HUES64 (cell line): ENCODE measurements around the gene DDIT4L.

Experiments used
- H3K27ac ChIP-seq: 2 replicates; pipeline ENCODE4 v1.7.0; 2013; ENCODE audit warnings: low read depth, low read length, inconsistent platforms
- H3K27me3 ChIP-seq: 2 replicates; pipeline ENCODE4 v1.6.1; 2013; ENCODE audit warnings: mild to moderate bottlenecking, low read length; ENCODE audit not compliant: insufficient read depth
- H3K36me3 ChIP-seq: 2 replicates; pipeline ENCODE4 v1.6.1; 2013; ENCODE audit warnings: mild to moderate bottlenecking, low read length; ENCODE audit not compliant: insufficient read depth
- H3K4me1 ChIP-seq: 2 replicates; pipeline ENCODE4 v1.6.1; 2013; ENCODE audit warnings: mild to moderate bottlenecking, low read length, moderate library complexity; ENCODE audit not compliant: insufficient read depth
- H3K4me3 ChIP-seq: 2 replicates; pipeline ENCODE4 v1.5.1; 2013; ENCODE audit warnings: mild to moderate bottlenecking, low read length, moderate library complexity
- H3K9ac ChIP-seq: 2 replicates; pipeline ENCODE4 v1.6.1; 2013; ENCODE audit warnings: mild to moderate bottlenecking, low read depth, low read length
- H3K9me3 ChIP-seq: 2 replicates; pipeline ENCODE4 v1.6.1; 2013; ENCODE audit warnings: low read depth, low read length; ENCODE audit not compliant: insufficient read depth
- WGBS: fragments of 150-250, 120-280 bp; methylation state at CpG from one replicate; pipeline ENCODE4 v1.1.7; 2013; ENCODE audit warnings: missing lambda C conversion rate; 5-methylcytosine and 5-hydroxymethylcytosine counted together

The DDIT4L gene

GRCh38 chr4:100188829-100189228 is 1.4 kb downstream of the DDIT4L start:
- 58% methylated on average over 4 of the region's 4 CpGs for WGBS
- peak overlapping the region; percentile 81 for H3K4me3 ChIP-seq
- H3K4me1 ChIP-seq: peaks cover 12% of the 10 kb centered on the region; the same call in 1 of the 2 replicates
- H3K9me3 ChIP-seq: no peaks in the 10 kb centered on the region
- H3K27me3 ChIP-seq: peaks cover 47% of the 10 kb centered on the region
- no peak overlapping the region for H3K27ac ChIP-seq
- H3K9ac ChIP-seq: no peak overlapping the region
- H3K36me3 ChIP-seq: no peaks in the 10 kb centered on the region; the same call in 1 of the 2 replicates

- Histone ChIP-seq H3K27ac (no peak overlapping the region), H3K9ac (no peak overlapping the region), H3K4me1 (peaks cover 12% of the 10 kb centered on the region; the same call in 1 of the 2 replicates), H3K4me3 (no peak overlapping the region), H3K9me3 (no peaks in the 10 kb centered on the region), H3K27me3 (peaks cover 47% of the 10 kb centered on the region), H3K36me3 (no peaks in the 10 kb centered on the region; the same call in 1 of the 2 replicates)
- 92% methylated on average over 9 of the region's 9 CpGs for WGBS
Measured at GRCh38 chr4:100187781-100188180, 2.5 kb downstream of the DDIT4L start.

DNA sequence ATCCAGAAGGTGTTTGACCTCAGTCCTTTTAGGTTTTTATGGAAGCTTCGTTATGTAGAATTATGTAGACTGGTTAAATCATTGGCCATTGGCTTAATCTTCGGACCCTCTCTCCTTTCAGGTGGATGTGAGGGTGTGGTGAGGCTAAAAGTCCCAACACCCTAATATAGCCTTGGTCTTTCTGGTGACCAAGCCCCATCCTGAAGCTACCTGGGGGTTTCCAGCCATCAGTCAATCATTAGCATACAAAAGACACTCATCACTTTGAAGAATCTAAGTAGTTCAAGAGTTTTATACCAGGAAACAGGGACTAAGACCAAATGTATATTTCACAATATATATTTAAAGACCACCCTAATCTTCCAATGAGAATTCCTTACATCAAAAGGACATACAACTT is 5.5 kb downstream of the DDIT4L start:
- H3K4me3 ChIP-seq: no peak overlapping the region

GRCh38 chr4:100177855-100178254 is 12.4 kb downstream of the DDIT4L start:
- no peaks in the 10 kb centered on the region for H3K4me1 ChIP-seq
- H3K4me3 ChIP-seq: no peak overlapping the region
- H3K36me3 ChIP-seq: no peaks in the 10 kb centered on the region
- WGBS: no CpG with 5 or more reads among the region's 1 CpG
- no peak overlapping the region for H3K9ac ChIP-seq
- H3K27me3 ChIP-seq: no peaks in the 10 kb centered on the region
- no peak overlapping the region for H3K27ac ChIP-seq
- no peaks in the 10 kb centered on the region for H3K9me3 ChIP-seq

More for the DNA sequence above, 5.5 kb downstream of the DDIT4L start:
- H3K9me3 ChIP-seq: no peaks in the 10 kb centered on the region
- H3K36me3 ChIP-seq: no peaks in the 10 kb centered on the region; the same call in 1 of the 2 replicates
- peaks cover 12% of the 10 kb centered on the region; the same call in 1 of the 2 replicates for H3K4me1 ChIP-seq
- WGBS: 100% methylated on average over 2 of the region's 2 CpGs
- H3K27ac ChIP-seq: no peak overlapping the region
- peaks cover 23% of the 10 kb centered on the region for H3K27me3 ChIP-seq
- H3K9ac ChIP-seq: no peak overlapping the region

GRCh38 chr4:100177126-100177525 is 13.1 kb downstream of the DDIT4L start:
- H3K36me3 ChIP-seq: no peaks in the 10 kb centered on the region
- H3K4me3 ChIP-seq: no peak overlapping the region
- H3K27ac ChIP-seq: no peak overlapping the region
- H3K9ac ChIP-seq: no peak overlapping the region
- no peaks in the 10 kb centered on the region for H3K4me1 ChIP-seq
- no peaks in the 10 kb centered on the region for H3K9me3 ChIP-seq
- no peaks in the 10 kb centered on the region for H3K27me3 ChIP-seq

DNA sequence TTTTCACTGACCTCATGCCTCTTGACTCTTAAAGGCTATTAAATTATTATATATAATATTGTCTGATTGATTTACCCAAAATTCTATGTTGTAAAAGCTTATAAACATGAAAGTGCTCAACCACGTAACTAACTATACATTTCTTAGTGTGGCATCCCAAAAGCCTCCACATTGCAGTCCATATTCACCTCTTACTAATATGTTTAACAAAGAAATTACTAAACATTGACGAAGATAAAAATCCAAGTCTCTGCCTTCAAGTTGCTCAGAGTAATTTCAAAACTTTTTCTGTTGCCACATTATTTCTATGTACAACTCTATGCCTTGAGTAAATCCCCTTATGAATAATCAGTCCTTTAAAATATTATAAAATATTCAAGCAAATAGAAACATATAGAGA is 14.4 kb downstream of the DDIT4L start:
- Histone ChIP-seq H3K4me3 (no peak overlapping the region), H3K27me3 (no peaks in the 10 kb centered on the region), H3K9me3 (no peaks in the 10 kb centered on the region), H3K36me3 (no peaks in the 10 kb centered on the region), H3K27ac (no peak overlapping the region), H3K9ac (no peak overlapping the region), H3K4me1 (no peaks in the 10 kb centered on the region)
- WGBS: 100% methylated on average over 2 of the region's 2 CpGs

DNA sequence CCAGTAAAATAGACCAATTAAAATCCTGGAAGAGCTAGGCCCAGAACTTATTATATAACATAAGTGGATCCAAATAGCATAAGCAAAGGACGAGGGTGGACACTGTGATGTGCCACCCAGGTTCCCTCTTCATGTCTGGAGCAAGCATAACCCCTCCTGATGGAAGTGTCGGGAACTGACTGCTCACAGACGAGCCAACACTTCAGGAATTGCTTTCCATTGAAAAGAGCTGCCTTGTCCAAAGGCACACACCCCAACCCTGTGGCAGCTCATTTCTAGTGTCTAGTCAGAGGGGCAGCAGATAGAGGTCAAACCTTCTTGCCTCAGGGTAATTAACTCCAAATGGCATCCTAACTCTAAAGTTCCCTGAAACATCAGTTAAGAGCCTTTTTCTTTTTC is 15.3 kb downstream of the DDIT4L start:
- H3K4me3 ChIP-seq: no peak overlapping the region
- no peaks in the 10 kb centered on the region for H3K27me3 ChIP-seq
- WGBS: 89% methylated on average over 3 of the region's 3 CpGs
- no peaks in the 10 kb centered on the region for H3K9me3 ChIP-seq
- no peak overlapping the region for H3K9ac ChIP-seq
- H3K36me3 ChIP-seq: no peaks in the 10 kb centered on the region
- H3K4me1 ChIP-seq: no peaks in the 10 kb centered on the region
- H3K27ac ChIP-seq: no peak overlapping the region

- no peaks in the 10 kb centered on the region for H3K4me1 ChIP-seq
- no peak overlapping the region for H3K27ac ChIP-seq
- H3K9me3 ChIP-seq: no peaks in the 10 kb centered on the region
- no peaks in the 10 kb centered on the region for H3K27me3 ChIP-seq
- H3K36me3 ChIP-seq: no peaks in the 10 kb centered on the region
- no peak overlapping the region for H3K9ac ChIP-seq
- no peak overlapping the region for H3K4me3 ChIP-seq
- 95% methylated on average over 3 of the region's 3 CpGs for WGBS
Measured at GRCh38 chr4:100170986-100171385, 19.3 kb downstream of the DDIT4L start.

DNA sequence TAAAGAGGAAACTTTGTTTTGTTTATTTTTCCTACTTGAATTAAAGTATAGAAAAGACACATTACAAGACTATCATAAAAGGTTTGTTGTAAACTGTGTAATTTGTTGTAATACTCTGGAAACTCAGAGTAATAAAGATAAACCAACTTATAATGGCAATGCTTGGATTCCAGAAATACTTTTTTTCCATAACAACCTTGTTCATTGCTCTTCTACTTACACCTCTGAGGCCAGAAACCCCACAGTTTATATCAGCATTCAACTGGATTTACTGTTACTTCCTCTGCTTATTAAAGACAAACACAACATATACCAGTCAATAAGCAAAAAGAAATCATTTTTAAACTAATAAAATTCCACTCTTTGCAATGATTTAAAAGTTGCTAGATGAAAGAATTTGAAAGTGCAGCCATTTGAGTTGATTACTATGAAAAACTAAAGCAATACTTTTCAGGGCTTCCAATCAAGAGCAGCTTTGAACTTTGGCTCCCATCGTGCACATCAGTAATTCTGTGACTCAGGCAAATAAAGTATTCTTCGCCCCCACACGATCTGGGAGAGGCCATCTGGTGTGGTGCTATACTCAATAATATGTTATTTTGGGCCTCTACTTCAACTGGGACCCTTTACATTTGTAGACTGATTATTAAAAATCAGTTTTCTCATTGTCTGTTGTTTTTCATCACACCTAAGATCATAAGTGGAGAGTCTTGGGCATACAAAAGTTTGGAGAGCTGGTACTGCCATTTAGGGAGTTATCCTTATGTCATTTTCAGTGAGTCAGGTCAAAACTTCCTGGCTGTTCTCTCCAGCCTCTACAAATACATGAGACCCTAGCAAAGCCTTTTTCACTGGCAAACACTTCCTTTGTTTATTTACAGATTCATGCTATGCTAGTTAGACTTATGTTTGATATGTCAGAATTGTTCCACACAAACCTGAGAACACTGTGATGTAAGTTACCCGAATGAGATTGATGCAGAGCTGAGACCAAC is 20.5 kb downstream of the DDIT4L start:
- no peaks in the 10 kb centered on the region for H3K36me3 ChIP-seq
- H3K9me3 ChIP-seq: no peaks in the 10 kb centered on the region
- H3K27me3 ChIP-seq: no peaks in the 10 kb centered on the region
- H3K9ac ChIP-seq: no peak overlapping the region
- WGBS: 95% methylated on average over 4 of the region's 4 CpGs
- no peak overlapping the region for H3K27ac ChIP-seq
- H3K4me3 ChIP-seq: no peak overlapping the region
- H3K4me1 ChIP-seq: peaks cover 10% of the 10 kb centered on the region; the same call in 1 of the 2 replicates

GRCh38 chr4:100168521-100168920 is 21.7 kb downstream of the DDIT4L start:
- Histone ChIP-seq H3K36me3 (no peaks in the 10 kb centered on the region), H3K27me3 (no peaks in the 10 kb centered on the region), H3K4me1 (peaks cover 10% of the 10 kb centered on the region; the same call in 1 of the 2 replicates), H3K4me3 (no peak overlapping the region), H3K9me3 (no peaks in the 10 kb centered on the region), H3K9ac (no peak overlapping the region), H3K27ac (no peak overlapping the region)
- WGBS: 99% methylated on average over 5 of the region's 5 CpGs

DNA sequence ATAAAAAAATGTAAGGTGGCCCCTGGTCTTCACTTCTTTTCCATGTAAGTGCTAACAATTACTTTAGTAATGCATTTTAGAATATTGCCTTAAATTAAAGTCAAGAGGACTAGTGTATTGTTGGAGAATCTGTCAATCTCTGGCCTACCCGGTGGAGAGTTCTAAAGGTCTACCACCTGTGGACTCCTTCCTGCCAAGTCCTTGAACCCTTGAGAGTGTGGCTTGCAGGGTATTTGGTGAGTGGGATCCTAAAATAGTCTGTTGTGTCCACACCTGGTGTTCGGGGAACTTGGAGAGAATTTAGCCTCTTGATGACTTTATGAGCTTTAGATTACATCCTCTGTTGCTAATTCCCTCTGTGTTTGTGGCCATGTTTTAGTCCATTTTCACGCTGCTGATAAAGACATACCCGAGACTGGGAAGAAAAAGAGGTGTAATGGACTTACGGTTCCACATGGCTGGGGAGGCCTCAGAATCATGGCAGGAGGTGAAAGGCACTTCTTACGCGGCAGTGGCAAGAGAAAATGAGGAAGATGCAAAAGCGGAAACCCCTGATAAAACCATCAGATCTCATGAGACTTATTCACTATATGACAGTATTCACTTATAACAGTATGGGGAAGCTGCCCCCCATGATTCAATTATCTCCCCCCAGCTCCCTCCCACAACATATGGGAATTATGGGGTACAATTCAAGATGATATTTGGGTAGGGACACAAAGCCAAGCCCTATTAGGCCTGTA is 23.8 kb downstream of the DDIT4L start:
- Histone ChIP-seq H3K27ac (no peak overlapping the region; the same call in 1 of the 2 replicates), H3K4me3 (no peak overlapping the region), H3K4me1 (peaks cover 10% of the 10 kb centered on the region; the same call in 1 of the 2 replicates), H3K9ac (no peak overlapping the region), H3K36me3 (no peaks in the 10 kb centered on the region), H3K27me3 (no peaks in the 10 kb centered on the region), H3K9me3 (no peaks in the 10 kb centered on the region)
- WGBS: 88% methylated on average over 7 of the region's 8 CpGs
